Daoy (cell line): ENCODE measurements around the gene ARHGEF28. TPM values are rescaled to one million over a fixed set of nuclear protein-coding genes. Genes with fewer than 3 reads are reported as not detected.

ENCODE experiments used
- DNase-seq: peaks from one replicate; pipeline ENCODE4 v3.0.0-alpha.2; 2015; ENCODE audit warnings: low read depth
- total RNA-seq: library from RNA; depleted of rRNA; stranded (reverse); fragments of >200 nt; shearing (Covaris generic); gene quantifications from 2 replicates; pipeline ENCODE4 v1.2.3, GENCODE V29; 2014

ARHGEF28 gene
- total RNA-seq, 1 experiment from 2014 or later = 3.9 TPM

DNA sequence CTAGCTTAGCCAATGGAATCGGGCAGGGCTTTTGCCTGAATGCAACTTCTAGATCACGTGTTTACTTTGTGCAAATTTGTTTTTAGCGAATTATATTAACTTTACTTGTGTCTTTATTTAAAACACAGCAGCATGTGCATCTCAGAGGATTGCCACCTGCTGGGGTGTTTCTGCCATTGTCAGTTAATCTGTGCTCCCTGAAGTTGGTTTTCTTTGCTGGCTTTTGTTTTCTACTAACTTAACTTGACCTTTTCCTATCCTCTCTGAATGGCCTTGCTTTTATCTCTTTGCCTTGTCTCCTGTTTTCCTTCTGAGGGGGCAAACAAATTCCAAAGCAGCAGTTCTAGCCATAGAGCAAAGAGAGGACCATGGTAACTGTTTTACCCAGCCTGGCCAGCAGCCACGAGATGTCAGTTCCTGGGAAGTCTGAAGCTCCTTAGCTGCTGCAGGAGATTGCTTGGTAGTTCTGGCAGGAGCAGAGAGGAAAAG, 67.6 kb downstream of the ARHGEF28 start:
- no peak for DNase-seq

DNA sequence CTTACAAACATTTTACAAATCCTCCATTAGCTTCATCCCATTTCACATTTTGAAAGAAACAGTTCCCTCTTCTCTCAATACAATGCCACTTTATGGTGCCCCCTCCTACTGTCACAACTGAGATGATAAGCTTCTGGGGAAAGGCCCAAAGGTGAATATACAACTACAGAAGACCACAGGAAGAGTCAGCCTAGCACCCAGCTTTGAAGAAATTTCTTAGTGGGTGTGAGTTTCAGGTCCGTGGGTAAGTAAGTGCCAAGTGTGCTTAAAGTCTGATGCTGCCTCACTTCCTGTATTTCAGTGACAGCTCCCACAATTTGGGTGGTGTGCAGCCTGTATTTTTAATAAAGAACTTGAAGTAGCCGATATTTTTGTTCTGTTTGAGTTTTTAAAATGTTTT, 68.1 kb downstream of the ARHGEF28 start:
- no peak for DNase-seq

DNA sequence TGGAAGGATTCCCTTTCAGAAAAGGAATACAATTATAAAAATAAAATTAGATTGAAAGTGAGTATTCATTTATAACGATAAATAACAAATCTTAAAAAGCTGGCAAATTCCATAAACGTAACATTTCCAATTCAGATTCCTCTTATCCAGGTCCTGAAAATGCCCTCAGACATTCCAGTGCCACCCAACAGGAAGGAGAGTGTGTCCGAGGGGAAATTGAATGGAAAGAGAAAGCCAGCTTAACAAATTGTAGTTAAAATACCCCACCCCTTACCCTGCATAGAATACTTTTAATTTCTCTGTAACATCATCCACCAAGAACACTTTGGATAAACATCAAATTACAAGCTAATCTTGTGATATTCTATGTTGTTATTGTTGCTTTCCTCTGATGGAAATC, 72.0 kb downstream of the ARHGEF28 start:
- no peak for DNase-seq

DNA sequence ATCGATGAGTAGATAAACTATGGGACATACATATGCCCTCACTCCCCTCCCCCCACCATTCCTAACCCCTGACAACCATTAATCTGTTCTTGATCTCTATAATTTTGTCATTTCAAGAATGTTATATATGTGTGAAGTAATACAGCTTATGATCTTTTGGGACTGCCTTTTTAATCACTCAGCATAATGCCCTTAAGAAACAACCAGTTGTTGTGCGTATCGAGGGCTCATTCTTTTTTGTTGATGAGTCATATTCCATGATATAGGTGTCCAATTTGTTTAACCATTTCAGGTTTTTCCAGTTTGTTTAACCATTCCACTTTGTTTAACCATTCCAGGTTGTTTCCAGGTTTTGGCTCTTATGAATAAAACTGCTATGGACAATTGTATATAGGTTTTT, 75.6 kb downstream of the ARHGEF28 start:
- no peak for DNase-seq

DNA sequence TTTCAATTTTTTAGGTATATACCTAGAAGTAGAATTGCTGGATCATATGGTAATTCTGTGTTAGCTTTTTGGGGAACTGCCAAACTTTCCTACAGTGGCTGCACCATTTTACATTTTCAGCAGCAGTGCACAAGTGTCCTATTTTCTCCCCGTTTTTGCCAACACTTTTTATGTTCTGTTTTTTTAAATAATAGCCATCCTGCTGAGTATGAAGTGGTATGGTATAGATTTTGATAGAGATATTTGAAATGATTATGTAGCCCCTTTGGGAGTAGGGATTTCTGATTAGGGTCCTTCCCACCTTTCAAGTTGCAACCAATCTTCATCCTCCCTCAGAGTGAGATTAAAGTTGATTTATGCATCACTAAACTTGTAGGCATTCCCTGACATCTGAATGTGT, 76.5 kb downstream of the ARHGEF28 start:
- no peak for DNase-seq

DNA sequence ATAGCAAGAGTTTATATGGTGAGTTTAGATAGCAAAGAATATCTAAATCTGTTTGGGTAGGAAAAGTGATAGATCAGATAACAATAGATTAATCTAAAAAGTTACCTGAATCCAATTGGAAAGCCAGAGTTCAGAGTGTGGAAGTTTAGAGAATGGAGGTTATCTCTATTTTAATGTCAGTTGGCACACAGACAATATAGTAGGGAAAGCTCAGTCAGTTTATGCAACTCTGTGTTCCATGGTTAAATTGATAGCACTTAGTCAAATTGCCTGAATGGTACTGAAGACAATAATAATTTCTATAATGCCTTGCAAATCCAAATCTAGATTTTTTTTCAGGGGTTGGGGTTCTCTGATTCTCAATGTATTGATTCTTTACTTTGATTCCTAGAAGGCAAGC, 77.0 kb downstream of the ARHGEF28 start:
- DNase-seq = no peak

DNA sequence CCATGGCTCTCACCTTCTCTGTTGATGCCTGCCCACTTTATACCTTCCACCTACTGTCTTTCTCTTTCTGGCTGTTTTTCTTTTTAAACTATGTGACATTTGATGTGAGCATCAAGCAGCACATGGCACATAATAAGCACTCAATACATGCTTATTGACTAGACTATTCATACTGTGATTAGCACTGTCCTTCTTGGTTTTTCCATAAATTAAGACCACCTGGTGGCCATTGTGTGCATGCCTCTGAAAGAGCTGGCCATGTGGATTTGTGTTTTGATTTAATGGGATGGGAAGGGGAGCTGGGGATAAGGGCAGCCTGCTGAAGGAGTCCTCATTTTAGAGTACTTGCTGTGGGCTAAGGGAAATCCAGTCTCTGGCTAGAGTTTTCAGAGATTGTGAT, 79.4 kb downstream of the ARHGEF28 start:
- no peak for DNase-seq

DNA sequence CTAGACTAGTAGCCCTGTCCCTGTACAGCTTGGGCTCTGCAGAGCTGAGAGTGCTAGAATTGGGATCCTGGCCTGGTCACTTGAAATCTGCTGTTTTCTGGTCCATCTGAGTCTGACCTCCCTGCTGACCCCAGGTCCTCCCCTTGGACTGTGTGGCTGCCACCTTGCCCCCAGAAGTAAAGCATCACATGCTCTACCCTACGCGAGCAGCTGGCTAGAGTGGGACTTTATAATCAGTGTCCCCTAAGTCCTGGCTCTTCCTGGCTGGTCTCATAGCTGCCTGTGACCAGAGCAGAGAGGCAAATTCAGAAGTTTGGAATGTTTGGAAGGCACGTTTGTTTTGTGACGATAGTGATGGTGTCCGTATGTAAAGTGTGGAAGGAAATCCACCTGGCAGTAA, 81.0 kb downstream of the ARHGEF28 start:
- DNase-seq = no peak

DNA sequence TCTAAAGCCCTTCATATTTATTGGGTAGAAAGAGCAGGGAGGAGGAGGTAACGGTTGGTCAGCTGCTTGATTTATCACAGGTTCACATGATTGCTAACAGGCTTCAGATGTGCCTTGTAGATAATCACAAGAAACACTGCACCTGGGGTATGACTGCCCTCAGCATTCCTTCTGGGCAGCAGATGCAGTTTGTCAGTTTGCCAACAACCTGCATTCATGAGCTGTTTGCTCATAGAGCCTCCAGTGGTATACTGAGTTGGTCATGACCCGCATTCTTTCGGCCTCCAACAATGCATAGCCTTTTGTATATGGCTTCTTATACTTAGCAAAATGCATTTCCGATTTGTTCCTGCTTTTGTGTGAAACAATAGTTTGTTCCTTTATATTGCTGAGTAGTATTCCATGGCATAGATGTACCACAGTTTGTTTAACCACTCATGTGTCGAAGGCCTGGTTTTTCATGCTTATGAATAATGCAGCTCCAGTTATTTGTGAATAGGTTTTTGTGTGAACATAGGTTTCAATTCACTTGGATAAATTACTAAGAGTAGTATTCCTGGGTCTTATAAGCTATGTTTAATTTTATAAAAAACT, 83.6 kb downstream of the ARHGEF28 start:
- DNase-seq = peak; percentile 32

DNA sequence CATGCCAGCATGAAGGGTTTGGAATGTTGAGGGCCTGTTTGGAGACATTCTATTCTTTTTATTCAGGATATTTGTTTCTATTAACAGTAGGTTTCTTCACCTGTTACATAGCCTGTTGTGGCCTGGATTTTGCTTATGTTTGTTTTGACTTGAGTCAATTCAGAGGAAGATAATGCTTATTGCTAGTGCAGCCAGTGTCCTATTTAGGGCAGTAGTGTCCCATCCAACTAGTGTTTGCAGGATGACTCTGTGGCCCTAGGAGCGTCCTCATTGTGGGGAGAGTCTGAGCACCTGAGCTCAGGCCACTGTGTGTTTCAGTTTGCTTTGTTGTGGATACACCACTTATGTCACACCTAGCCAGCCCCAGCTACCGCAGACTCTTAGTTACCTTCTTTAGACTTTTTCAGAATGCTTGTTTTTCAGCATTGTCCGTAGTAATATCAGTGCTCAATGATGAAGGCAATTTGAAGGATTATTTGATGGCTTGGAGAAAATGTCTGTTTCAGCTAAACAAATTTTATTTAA, 90.3 kb downstream of the ARHGEF28 start:
- no peak for DNase-seq

DNA sequence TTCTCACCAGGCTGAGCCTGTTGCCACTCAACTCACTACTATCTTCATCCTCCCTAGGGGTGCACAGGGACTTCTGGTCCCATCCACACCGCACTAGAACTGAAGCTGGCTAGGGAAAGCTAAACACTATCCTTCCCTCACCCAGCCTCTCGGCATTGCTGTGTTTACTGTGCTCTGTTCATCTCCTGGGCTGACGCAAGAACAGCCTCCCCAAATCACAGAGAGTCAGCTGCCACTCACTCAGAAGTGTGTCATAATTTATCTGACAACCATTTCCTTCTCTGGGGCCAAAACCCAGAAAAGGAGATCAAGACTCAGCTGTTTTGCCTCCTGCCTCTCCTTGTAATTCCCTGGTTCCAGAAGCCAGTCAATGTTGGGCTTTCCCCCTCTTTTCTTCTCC, 92.8 kb downstream of the ARHGEF28 start:
- DNase-seq = no peak

DNA sequence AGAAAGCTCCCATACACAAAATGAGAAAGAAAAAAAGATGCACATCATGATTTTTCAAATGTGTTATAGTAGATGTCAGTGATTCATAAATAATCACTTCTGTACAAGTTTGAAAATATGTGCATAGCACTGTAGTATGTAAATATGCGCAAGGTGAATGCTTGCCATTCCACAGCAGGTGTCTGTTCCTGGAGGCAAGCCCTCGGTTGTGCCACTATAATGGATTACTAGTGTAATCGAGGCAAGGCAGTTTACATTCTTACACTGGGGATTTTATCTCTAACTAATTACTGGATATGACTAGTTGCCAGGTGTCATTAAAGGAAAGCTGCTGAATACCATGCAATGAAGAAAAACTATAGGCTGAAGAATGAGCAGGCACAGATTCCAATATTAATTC, 93.6 kb downstream of the ARHGEF28 start:
- DNase-seq = no peak

DNA sequence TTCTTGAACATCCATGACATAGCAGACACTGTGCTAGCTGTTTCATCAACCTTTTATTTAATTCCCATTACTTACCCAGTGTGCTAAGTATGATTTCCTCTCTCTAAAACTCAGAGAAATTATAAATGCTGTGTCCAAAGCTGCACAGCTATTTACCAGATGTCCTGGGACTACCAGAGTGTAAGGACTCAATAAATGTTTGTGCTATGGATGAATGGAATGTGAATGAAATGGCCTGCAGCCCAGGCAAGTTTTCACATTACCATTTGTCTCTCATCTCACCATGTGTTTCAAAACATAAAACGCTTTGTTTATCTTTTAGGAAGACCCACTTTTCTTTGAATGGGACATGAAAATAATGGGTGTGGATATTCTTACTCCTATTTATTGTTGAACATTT, 96.2 kb downstream of the ARHGEF28 start:
- DNase-seq = no peak

DNA sequence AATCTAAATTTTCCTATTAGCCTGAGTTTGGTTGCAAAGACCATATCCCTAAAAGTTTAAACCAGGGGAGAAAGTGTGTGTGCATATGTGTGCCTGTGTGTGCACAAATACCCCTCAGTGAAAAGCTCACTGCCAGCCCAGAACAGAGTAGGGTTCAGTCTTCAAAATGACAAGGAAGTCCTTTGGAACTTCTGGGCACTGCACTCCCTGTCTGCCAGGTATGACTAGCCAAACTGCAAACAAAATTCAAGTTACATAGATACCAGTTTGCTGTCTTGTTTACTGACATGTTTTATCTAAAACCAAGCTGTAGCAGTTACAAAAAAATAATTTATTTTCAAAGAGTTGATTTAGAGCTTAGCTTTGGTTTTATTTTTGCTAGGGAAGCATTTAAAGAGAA, 100.1 kb downstream of the ARHGEF28 start:
- DNase-seq = no peak

DNA sequence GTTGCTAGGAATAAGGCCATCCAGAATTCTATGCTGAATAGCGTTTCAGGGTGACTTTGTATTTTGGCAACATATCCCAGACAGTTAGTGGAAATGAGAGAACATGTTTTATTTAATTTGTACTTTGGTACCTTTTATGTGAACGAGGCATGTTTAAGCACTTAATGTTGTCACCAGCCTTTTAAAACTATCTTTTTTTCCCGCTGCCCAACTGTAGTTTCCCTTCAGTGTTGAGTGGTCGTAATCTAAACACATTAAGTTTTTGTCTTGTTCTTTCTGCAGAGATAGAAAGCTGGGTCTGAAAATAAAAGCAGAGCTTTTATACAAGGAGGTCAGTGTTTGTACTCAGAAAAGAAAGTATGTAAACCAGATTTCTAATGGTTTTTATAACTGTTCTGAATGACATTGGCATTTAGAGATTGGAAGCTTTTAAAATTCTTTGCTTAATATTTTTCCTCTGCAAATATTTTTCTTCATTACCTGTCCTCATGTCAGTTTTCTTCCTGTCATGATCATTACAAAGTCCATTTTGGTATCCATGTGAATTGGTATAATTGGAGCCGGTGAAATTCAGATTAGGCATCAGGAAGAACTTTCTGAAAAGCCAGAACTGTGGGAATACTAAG, 100.7 kb downstream of the ARHGEF28 start:
- DNase-seq = no peak

DNA sequence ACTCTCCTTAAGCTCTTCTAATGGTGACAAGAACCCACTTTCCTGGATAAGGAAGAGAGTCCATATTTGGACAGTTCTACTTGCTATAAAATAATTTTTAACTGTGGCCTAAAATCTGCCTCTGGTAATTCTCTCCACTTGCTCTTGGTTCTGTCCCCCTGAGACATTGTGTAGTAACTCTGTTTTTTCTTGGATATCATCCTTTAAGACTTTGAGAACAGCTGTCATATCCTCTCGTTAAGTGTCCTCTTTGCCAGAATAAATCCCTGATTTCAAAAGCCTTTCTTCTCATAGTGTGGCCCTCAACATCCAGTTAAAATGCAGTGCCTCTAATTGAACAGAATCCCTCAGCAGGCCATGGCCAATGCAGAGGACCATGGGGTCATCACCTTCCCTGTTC, 101.5 kb downstream of the ARHGEF28 start:
- DNase-seq = no peak

DNA sequence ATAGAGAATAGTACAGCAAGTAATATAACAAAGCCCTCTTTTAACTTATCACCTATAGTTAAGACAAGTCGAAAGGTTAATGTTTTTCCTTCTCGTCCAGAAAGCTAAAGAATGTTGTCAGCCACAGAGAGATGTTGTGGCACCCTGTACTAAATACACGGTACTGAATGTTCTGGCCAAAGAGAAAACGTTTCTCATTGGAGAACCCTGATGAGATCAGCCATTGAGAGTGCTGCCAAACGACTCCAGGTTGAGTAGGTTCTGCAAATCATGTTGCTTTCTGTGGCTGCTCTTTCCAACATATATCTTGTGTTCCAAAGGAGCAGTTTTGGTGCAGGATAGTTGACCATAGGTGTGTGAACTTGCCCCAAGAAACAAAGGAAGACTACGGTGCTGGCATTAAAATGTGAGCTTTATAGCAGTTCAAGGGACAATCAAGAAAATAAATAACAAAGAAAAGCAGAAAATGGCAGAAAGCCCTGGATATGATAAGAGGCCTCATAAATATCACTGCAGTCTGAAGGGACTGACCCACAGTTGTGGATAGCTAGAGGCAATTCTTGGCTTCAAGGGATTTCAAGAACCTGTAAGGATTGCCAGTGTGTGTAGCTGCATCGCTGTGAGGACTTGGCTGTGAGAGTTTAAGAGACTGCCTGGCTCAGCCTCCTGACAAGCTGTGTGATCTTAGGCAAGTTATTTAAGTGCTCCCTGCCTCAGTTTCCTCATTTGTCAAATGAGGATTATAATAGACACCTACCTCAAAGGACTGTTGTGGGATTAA, 102.7 kb downstream of the ARHGEF28 start:
- DNase-seq = no peak

DNA sequence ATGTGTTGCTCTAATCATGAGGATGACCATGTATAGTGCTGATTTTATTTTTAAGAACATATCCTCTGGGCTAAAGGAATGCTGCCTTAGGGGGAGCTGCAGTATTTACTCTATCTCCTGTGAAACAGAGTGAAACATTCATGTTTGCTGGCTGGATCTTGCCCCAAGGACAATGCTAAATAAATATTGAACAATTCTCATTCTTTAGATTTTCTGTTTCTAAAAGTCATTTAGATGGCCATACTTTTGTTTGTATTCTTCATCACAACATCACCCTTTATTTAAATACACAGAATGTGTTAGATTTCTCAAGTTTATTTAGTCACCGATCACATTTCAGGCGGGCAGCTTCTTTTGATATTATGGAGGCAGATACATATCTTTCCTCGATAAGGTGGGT, 103.3 kb downstream of the ARHGEF28 start:
- no peak for DNase-seq

DNA sequence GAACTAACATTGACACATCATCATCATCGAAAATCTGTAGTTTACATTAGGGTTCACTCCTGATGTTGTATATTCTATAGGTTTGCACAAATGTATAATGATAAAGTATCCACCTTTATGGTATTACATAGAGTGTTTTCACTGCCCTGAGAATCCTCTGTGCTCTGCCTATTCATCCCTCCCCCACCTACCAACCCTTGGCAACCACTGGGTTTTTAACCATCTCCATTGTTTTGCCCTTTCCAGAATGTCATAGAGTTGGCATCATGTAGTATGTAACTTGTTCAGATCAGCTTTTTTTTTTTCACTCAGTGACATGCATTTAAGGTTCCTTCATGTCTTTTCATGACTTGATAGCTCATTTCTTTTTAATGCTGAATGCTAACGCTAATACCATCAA, 106.0 kb downstream of the ARHGEF28 start:
- DNase-seq = no peak

DNA sequence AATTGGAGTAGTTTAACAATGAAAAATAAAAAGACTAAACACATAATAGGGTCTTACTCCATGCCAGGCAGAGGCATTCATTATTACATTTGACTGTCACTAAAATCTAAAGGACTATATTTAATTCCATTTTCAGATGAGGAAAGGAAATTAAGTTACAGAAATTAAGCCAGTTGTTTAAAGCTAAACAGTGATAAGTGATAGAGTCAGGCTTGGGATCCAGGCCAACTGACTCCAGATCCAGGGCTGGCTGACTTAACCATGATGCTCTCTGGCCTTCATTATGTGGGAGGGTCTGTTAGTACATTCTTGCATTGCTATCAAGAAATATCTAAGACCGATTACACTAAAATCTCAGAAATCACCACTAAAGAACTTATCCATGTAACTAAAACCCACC, 107.2 kb downstream of the ARHGEF28 start:
- DNase-seq = no peak

DNA sequence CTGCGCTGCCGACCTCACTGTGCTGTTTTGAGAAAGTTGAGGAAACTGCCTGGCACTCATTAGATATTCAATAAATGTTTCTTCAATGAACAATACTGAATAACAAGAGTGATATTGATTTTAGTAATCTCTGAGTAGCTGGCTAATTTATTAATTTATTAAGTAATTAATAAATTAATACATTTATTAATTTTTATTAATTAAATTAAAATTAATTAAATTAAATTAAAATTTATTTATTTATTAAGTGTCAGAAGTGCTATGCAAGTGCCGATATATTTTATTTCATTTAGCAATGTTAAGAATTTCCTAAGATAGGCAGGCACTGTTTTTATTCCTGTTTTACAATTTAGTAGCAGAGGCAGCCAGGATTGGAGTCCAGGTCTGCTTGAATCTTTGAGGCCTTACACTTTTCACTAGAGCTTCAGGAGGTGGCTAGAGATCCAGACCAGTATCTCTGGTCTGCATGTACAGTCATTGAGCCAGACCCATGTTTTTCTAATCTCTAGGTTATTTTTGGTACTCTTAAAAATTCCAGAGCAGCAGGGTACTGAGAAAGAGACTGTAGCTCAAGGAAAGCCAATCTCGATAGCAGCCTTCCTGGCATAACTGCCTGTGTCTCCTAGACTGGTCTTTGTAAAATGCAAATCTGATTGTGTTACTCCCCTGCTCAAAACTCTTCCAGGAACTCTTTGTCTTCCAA, 109.2 kb downstream of the ARHGEF28 start:
- DNase-seq = no peak

DNA sequence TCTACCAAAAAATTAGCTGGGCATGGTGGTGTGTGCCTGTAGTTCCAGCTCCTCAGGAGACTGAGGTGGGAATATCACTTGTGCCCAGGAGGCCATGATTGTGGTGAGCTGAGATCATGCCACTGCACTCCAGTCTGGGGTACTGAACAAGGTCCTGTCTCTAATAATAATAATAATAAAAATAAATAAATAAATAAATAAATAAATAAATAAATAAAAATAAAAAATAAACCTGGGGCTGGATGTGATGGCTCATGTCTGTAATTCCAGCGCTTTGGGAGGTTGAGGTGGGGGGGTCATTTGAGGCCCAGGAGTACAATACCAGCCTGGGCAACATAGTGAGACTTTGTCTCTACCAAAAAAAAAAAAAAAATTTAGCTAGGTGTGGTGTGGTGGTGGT, 113.7 kb downstream of the ARHGEF28 start:
- DNase-seq = no peak
